HEK293T (cell line): Measurements from ENCODE around the gene PDCD6IP.
A peak's percentile ranks its signal among the peaks of the same experiment; 100 is the strongest.

Source experiments
- CTCF ChIA-PET: fragments of 350-600 bp; formaldehyde crosslinking; extraction: SDS; loops from one replicate; lab custom pipeline; 2021; ENCODE audit warnings: antibody characterized with exemption, inconsistent platforms; lab: Yijun Ruan, JAX
- POLR2A ChIA-PET: fragments of 350-600 bp; formaldehyde crosslinking; extraction: SDS; loops from one replicate; lab custom pipeline; 2020; ENCODE audit warnings: antibody characterized with exemption, inconsistent platforms; lab: Yijun Ruan, JAX
- DNase-seq: peaks from one replicate; pipeline ENCODE4 v3.0.0; 2012; ENCODE audit warnings: mixed read lengths; ENCODE audit errors: extremely low spot score
- ARNT ChIP-seq: fragments of 450-650 bp; IDR thresholded peaks from 2 replicates; pipeline ENCODE4 v1.6.1; 2017; ENCODE audit warnings: mild to moderate bottlenecking
- BHLHE40 ChIP-seq: fragments of 450-650 bp; IDR thresholded peaks from 2 replicates; pipeline ENCODE4 v1.6.1; 2016; ENCODE audit warnings: mild to moderate bottlenecking, moderate library complexity, borderline replicate concordance
- CTBP1 ChIP-seq: fragments of 450-650 bp; IDR thresholded peaks from 2 replicates; pipeline ENCODE4 v1.6.1; 2016; ENCODE audit warnings: borderline replicate concordance
- ELF4 ChIP-seq: fragments of 450-650 bp; IDR thresholded peaks from 2 replicates; pipeline ENCODE4 v1.6.1; 2017; ENCODE audit warnings: antibody characterized with exemption
- FOXA1 ChIP-seq: fragments of 450-650 bp; IDR thresholded peaks from 2 replicates; pipeline ENCODE4 v1.6.1; 2016; ENCODE audit warnings: mild to moderate bottlenecking
- FOXK2 ChIP-seq: fragments of 450-650 bp; IDR thresholded peaks from 2 replicates; pipeline ENCODE4 v1.6.1; 2016; ENCODE audit warnings: mild to moderate bottlenecking
- FOXM1 ChIP-seq: fragments of 450-650 bp; IDR thresholded peaks from 2 replicates; pipeline ENCODE4 v1.6.1; 2017; ENCODE audit warnings: mild to moderate bottlenecking, borderline replicate concordance
- HDGF ChIP-seq: fragments of 450-650 bp; IDR thresholded peaks from 2 replicates; pipeline ENCODE4 v1.6.1; 2017; ENCODE audit warnings: antibody characterized with exemption, borderline replicate concordance
- L3MBTL2 ChIP-seq: fragments of 450-650 bp; conservative IDR thresholded peaks from 2 replicates; pipeline ENCODE4 v1.6.1; 2016; ENCODE audit warnings: mild to moderate bottlenecking
- LEF1 ChIP-seq: fragments of 450-650 bp; IDR thresholded peaks from 2 replicates; pipeline ENCODE4 v1.6.1; 2017; ENCODE audit warnings: mild to moderate bottlenecking, borderline replicate concordance
- NFRKB ChIP-seq: fragments of 450-650 bp; IDR thresholded peaks from 2 replicates; pipeline ENCODE4 v1.6.1; 2016; ENCODE audit warnings: mild to moderate bottlenecking, moderate library complexity
- PKNOX1 ChIP-seq: fragments of 450-650 bp; IDR thresholded peaks from 2 replicates; pipeline ENCODE4 v1.6.1; 2016
- SP1 ChIP-seq: fragments of 450-650 bp; IDR thresholded peaks from 2 replicates; pipeline ENCODE4 v1.6.1; 2017
- SUZ12 ChIP-seq: fragments of 450-650 bp; IDR thresholded peaks from 2 replicates; pipeline ENCODE4 v1.6.1; 2016; ENCODE audit warnings: mild to moderate bottlenecking
- TARDBP ChIP-seq: fragments of 450-650 bp; IDR thresholded peaks from 2 replicates; pipeline ENCODE4 v1.6.1; 2016
- ZNF384 ChIP-seq: fragments of 450-650 bp; IDR thresholded peaks from 2 replicates; pipeline ENCODE4 v1.6.1; 2016

Gene PDCD6IP

GRCh38 chr3:33882296-33882695, 83.9 kb downstream of the PDCD6IP start:
- no peak for TF ChIP-seq FOXM1
- no peak for TF ChIP-seq L3MBTL2
- no peak for TF ChIP-seq NFRKB
- DNase-seq = no peak
- ChIA-PET POLR2A (no interaction called here), CTCF (interaction anchor here (0.6 to 4.3 kb wide), 4 partner anchors 130 to 1412 kb away, joined by 3 to 53 read pairs (median 15); no protein-coding TSS in a partner anchor)

- POLR2A ChIA-PET = no interaction called here
- no peak for DNase-seq
- CTCF ChIA-PET = interaction anchor here (0.7 to 4.3 kb wide), 15 partner anchors 13 to 800 kb away, joined by 3 to 53 read pairs (median 5); no protein-coding TSS in a partner anchor
- TF ChIP-seq ELF4 (no peak), CTBP1 (no peak), FOXK2 (no peak), ARNT (no peak), FOXA1 (no peak), BHLHE40 (no peak), SP1 (no peak), ZNF384 (no peak), L3MBTL2 (no peak), TARDBP (no peak), FOXM1 (no peak), HDGF (no peak), LEF1 (no peak), SUZ12 (no peak), NFRKB (no peak), PKNOX1 (no peak)
Observed at GRCh38 chr3:33883538-33883950, 85.1 kb downstream of the PDCD6IP start.

GRCh38 chr3:33883951-33884561, 85.6 kb downstream of the PDCD6IP start:
- ChIA-PET CTCF (interaction anchor here (0.8 to 4.3 kb wide), 14 partner anchors 13 to 799 kb away, joined by 3 to 53 read pairs (median 5); no protein-coding TSS in a partner anchor), POLR2A (no interaction called here)
- TF ChIP-seq FOXA1 = no peak
- TF ChIP-seq L3MBTL2 = no peak
- no peak for TF ChIP-seq FOXM1
- no peak for TF ChIP-seq TARDBP
- no peak for TF ChIP-seq ARNT
- TF ChIP-seq PKNOX1 = no peak
- TF ChIP-seq FOXK2 = no peak
- TF ChIP-seq ZNF384 = no peak
- TF ChIP-seq CTBP1 = no peak
- TF ChIP-seq LEF1 = no peak
- no peak for TF ChIP-seq SUZ12
- TF ChIP-seq NFRKB = no peak
- TF ChIP-seq BHLHE40 = no peak
- TF ChIP-seq HDGF = no peak
- TF ChIP-seq SP1 = no peak
- no peak for TF ChIP-seq ELF4
- peak; percentile 55 for DNase-seq

GRCh38 chr3:33884701-33885100, 86.3 kb downstream of the PDCD6IP start:
- no peak for DNase-seq
- ChIA-PET POLR2A (no interaction called here), CTCF (interaction anchor here (0.6 to 4.3 kb wide), 10 partner anchors 31 to 799 kb away, joined by 3 to 53 read pairs (median 6); no protein-coding TSS in a partner anchor)
- TF ChIP-seq LEF1 (no peak), PKNOX1 (no peak), ARNT (no peak), HDGF (no peak), SUZ12 (no peak), ZNF384 (no peak), NFRKB (no peak), CTBP1 (no peak), TARDBP (no peak), FOXM1 (no peak), SP1 (no peak), FOXA1 (no peak), ELF4 (no peak), BHLHE40 (no peak)

GRCh38 chr3:33885496-33885895, 87.1 kb downstream of the PDCD6IP start:
- ChIA-PET POLR2A (no interaction called here), CTCF (interaction anchor here (0.6 kb wide), 1 partner anchor 798 kb away, joined by 3 read pairs; no protein-coding TSS in a partner anchor)
- no peak for DNase-seq
- no peak for TF ChIP-seq PKNOX1

GRCh38 chr3:33886015-33886414, 87.6 kb downstream of the PDCD6IP start:
- TF ChIP-seq FOXA1 (no peak), SUZ12 (no peak), L3MBTL2 (no peak), HDGF (no peak), ZNF384 (no peak), FOXM1 (no peak), SP1 (no peak), LEF1 (no peak), TARDBP (no peak), FOXK2 (no peak), PKNOX1 (no peak), CTBP1 (no peak), ARNT (no peak), NFRKB (no peak)
- DNase-seq = no peak
- ChIA-PET POLR2A (no interaction called here), CTCF (no interaction called here)
